ENCODE measurements around the gene THSD4. TPM values are rescaled to one million over a fixed set of nuclear protein-coding genes. Genes with fewer than 3 reads are reported as not detected.

Gene THSD4
- polyA plus RNA-seq, 1 donor (not counting 4 experiments of a cell fraction or from before 2014, with no cell fraction given): 24.5 TPM

DNA sequence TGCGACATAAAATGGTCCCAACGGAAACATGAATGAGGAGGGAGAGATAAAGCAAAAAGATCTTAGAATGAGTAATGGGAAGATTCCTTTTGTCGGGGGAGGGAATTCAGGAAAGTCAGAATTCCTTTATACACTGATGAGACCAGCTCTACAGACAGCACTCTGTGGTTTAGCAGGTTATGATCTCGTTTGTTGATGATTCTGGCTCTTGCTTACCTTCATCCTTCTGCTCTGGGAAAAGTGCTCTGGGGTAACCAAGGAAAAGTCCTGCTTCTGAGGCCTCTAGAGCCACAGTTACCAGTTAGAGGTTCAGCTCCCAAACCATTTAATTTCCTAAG lies 544.4 kb downstream of the THSD4 start:
- no peak overlapping the region for H3K4me2 ChIP-seq (ENCODE audit: control insufficient read depth, extremely low read depth, insufficient read depth, low read depth, low read length)
- no peaks in the 10 kb centered on the region for H4K20me1 ChIP-seq (ENCODE audit: control insufficient read depth, extremely low read depth, insufficient read depth, low read length)
- no peak overlapping the region for H3K4me3 ChIP-seq (ENCODE audit: control insufficient read depth in 2 of 3, extremely low read depth in 1 of 3, insufficient read depth in 2 of 3, low read depth in 1 of 3, low read length in 3 of 3)
- dilution Hi-C loops (cut with MboI; ENCODE audit: extremely low pct_ligation_motif_present, low sequenced_read_pairs): no loop called here
- peaks cover 4 to 9% of the 10 kb centered on the region in 2 experiments for H3K36me3 ChIP-seq (ENCODE audit: control insufficient read depth in 2 of 2, extremely low read depth in 1 of 2, insufficient read depth in 2 of 2, low read length in 2 of 2)
- no peaks in the 10 kb centered on the region for H3K9me3 ChIP-seq (ENCODE audit: control insufficient read depth, low read depth, low read length)
- no peak for TF ChIP-seq EZH2 (IDR thresholded peaks at IDR 0.05; ENCODE audit: low read length)
- TF ChIP-seq, protein P1, sequence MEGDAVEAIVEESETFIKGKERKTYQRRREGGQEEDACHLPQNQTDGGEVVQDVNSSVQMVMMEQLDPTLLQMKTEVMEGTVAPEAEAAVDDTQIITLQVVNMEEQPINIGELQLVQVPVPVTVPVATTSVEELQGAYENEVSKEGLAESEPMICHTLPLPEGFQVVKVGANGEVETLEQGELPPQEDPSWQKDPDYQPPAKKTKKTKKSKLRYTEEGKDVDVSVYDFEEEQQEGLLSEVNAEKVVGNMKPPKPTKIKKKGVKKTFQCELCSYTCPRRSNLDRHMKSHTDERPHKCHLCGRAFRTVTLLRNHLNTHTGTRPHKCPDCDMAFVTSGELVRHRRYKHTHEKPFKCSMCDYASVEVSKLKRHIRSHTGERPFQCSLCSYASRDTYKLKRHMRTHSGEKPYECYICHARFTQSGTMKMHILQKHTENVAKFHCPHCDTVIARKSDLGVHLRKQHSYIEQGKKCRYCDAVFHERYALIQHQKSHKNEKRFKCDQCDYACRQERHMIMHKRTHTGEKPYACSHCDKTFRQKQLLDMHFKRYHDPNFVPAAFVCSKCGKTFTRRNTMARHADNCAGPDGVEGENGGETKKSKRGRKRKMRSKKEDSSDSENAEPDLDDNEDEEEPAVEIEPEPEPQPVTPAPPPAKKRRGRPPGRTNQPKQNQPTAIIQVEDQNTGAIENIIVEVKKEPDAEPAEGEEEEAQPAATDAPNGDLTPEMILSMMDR (optimal IDR thresholded peaks at IDR 0.05 in 1 of 3, IDR thresholded peaks at IDR 0.05 in 1 of 3, conservative IDR thresholded peaks at IDR 0.05 in 1 of 3; ENCODE audit: extremely low read depth in 1 of 3, insufficient read depth in 2 of 3, low read length in 3 of 3): no peak
- DNase-seq (ENCODE audit: low read depth, low spot score) (no peak), FAIRE-seq (no peak)
- peaks cover 19% of the 10 kb centered on the region for H3K4me1 ChIP-seq (ENCODE audit: control insufficient read depth, extremely low read depth, insufficient read depth, low read length)
- no peak overlapping the region for H2AFZ ChIP-seq (ENCODE audit: control insufficient read depth, low read length)
- no peak overlapping the region for H3K27ac ChIP-seq (ENCODE audit: control insufficient read depth, insufficient read depth, low read length)
- no peaks in the 10 kb centered on the region for H3K79me2 ChIP-seq (ENCODE audit: control insufficient read depth, insufficient read depth, low read length)
- no peak overlapping the region for H3K9ac ChIP-seq (ENCODE audit: control insufficient read depth, extremely low read depth, insufficient read depth, low read length)
- no peaks in the 10 kb centered on the region for H3K9me1 ChIP-seq (ENCODE audit: control insufficient read depth, extremely low read depth, insufficient read depth, low read length)
- H3K27me3 ChIP-seq (ENCODE audit: control insufficient read depth, extremely low read depth, insufficient read depth, low read length): no peaks in the 10 kb centered on the region

DNA sequence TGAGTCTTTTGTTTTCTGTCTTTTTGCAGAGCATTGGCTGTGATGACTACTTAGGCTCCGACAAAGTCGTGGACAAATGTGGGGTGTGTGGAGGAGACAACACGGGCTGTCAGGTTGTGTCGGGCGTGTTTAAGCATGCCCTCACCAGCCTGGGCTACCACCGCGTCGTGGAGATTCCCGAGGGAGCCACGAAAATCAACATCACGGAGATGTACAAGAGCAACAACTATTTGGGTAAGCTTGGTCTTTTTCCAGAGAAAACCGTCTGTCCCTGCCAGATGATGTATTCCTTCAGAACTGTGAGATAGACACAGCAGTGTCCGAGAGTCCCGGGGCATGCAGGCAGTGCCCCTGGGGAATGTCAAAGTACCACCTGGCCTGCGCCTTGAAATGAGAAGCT lies 545.2 kb downstream of the THSD4 start:
- H3K4me2 ChIP-seq (ENCODE audit: control insufficient read depth, extremely low read depth, insufficient read depth, low read depth, low read length): no peak overlapping the region
- no peak overlapping the region for H2AFZ ChIP-seq (ENCODE audit: control insufficient read depth, low read length)

More for the DNA sequence above, 545.2 kb downstream of the THSD4 start:
- Histone ChIP-seq H3K79me2 (ENCODE audit: control insufficient read depth, insufficient read depth, low read length) (no peaks in the 10 kb centered on the region), H3K4me3 (ENCODE audit: control insufficient read depth in 2 of 3, extremely low read depth in 1 of 3, insufficient read depth in 2 of 3, low read depth in 1 of 3, low read length in 3 of 3) (no peak overlapping the region), H3K27me3 (ENCODE audit: control insufficient read depth, extremely low read depth, insufficient read depth, low read length) (no peaks in the 10 kb centered on the region), H3K27ac (ENCODE audit: control insufficient read depth, insufficient read depth, low read length) (no peak overlapping the region), H3K9ac (ENCODE audit: control insufficient read depth, extremely low read depth, insufficient read depth, low read length) (no peak overlapping the region), H4K20me1 (ENCODE audit: control insufficient read depth, extremely low read depth, insufficient read depth, low read length) (no peaks in the 10 kb centered on the region), H3K9me1 (ENCODE audit: control insufficient read depth, extremely low read depth, insufficient read depth, low read length) (no peaks in the 10 kb centered on the region), H3K4me1 (ENCODE audit: control insufficient read depth, extremely low read depth, insufficient read depth, low read length) (peaks cover 16% of the 10 kb centered on the region), H3K9me3 (ENCODE audit: control insufficient read depth, low read depth, low read length) (no peaks in the 10 kb centered on the region), H3K36me3 (ENCODE audit: control insufficient read depth in 2 of 2, extremely low read depth in 1 of 2, insufficient read depth in 2 of 2, low read length in 2 of 2) (peaks cover 4 to 6% of the 10 kb centered on the region in 2 experiments)
- DNase-seq (ENCODE audit: low read depth, low spot score): no peak
- dilution Hi-C loops (cut with MboI; ENCODE audit: extremely low pct_ligation_motif_present, low sequenced_read_pairs): no loop called here
- TF ChIP-seq EZH2 (IDR thresholded peaks at IDR 0.05; ENCODE audit: low read length): no peak
- TF ChIP-seq, protein P1 (optimal IDR thresholded peaks at IDR 0.05 in 1 of 3, IDR thresholded peaks at IDR 0.05 in 1 of 3, conservative IDR thresholded peaks at IDR 0.05 in 1 of 3; ENCODE audit: extremely low read depth in 1 of 3, insufficient read depth in 2 of 3, low read length in 3 of 3): no peak
- no peak for FAIRE-seq
